Measurements from ENCODE around the gene VWCE. TPM values are rescaled to one million over a fixed set of nuclear protein-coding genes. Genes with fewer than 3 reads are reported as not detected.

The VWCE gene, protein sequence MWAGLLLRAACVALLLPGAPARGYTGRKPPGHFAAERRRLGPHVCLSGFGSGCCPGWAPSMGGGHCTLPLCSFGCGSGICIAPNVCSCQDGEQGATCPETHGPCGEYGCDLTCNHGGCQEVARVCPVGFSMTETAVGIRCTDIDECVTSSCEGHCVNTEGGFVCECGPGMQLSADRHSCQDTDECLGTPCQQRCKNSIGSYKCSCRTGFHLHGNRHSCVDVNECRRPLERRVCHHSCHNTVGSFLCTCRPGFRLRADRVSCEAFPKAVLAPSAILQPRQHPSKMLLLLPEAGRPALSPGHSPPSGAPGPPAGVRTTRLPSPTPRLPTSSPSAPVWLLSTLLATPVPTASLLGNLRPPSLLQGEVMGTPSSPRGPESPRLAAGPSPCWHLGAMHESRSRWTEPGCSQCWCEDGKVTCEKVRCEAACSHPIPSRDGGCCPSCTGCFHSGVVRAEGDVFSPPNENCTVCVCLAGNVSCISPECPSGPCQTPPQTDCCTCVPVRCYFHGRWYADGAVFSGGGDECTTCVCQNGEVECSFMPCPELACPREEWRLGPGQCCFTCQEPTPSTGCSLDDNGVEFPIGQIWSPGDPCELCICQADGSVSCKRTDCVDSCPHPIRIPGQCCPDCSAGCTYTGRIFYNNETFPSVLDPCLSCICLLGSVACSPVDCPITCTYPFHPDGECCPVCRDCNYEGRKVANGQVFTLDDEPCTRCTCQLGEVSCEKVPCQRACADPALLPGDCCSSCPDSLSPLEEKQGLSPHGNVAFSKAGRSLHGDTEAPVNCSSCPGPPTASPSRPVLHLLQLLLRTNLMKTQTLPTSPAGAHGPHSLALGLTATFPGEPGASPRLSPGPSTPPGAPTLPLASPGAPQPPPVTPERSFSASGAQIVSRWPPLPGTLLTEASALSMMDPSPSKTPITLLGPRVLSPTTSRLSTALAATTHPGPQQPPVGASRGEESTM
- total RNA-seq (2014; rRNA removed; shearing (Covaris generic)) = not detected in 2 replicates

DNA sequence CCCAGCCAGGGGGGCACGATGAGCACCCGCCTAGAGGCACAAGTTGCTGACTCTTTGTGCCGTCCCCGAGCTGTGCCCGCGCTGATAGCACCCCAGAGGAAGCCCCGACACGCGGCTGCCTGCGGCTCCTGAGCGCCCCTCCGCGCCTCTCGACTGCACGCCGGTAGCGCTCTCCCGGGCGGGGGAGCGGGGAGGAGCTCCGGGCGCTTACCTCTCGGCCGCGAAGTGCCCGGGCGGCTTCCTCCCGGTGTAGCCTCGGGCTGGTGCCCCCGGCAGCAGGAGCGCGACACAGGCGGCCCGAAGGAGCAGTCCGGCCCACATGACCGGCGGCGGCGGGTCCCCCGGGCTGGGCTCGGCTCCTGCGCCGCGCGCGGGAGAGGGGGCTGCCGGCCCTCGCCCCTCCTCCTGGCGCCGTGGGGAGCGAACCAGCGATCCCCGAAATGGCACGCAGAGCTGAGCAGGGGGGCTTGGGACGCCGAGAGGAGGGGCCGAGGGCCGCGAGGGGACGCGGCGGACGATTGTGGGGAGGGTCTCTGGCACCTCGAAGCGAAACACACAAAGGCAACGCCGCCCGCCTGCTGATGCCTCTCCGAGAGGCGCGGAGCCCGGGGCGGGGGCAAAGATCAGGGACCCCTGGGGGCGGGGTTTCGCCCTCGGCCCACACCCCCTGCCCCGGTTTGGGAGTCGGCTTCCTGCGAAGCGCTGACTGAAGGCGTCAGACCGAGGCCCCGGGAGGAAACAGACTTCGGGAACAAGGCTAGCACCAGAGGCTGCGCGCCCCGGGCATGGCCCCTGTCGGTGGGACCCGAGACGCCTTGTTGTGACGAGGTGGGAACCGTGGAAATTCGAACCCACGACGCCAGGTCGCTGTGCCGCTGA lies at the start of gene VWCE:
Gene VWCE, minus strand, starts transcription at position 600 of the 879 bp plus-strand sequence. Its CDS starts 279 bp downstream, at position 321.
- peak; percentile 63 for DNase-seq (ENCODE audit: low read depth)

DNA sequence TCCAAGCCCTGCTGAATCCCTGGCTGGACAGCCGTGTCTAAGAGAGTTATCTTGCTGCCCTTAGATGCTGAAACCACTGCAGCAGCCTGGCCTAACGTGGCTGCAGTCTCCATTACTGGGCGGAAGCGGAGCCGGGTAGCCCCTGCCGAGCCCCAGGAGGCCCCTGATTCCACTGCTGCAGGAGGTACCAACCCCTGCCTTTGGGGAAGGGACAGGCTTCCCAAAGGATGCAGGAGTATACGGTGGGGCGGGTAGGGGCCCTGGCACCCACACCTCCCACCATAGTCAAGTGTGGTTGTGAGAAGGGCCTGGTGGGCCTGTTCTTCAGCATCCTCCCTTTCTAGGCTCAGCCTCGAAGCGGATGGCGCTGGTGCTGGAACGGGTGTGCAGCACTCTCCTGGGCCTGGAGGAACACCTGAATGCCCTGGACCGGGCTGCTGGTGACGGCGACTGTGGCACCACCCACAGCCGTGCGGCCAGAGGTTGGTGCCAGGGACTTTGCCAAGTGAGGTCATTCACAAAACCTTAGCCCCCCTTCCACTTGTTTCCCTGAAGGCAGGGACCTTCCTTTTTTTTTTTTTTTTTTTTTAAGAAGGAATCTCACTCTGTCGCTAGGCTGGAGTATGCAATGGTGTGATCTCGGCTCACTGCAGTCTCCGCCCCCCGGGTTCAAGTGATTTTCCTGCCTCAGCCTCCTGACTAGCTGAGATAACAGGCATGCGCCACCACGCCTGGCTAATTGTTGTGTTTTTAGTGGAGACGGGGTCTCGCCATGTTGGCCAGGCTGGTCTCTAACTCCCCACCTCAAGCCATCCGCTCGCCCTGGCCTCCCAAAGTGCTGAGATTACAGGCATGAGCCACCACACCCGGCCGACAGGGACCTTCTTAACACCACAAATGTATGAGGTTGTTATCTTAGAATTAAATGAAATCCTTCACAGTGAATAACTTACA lies 49.0 kb upstream of the VWCE start:
- DNase-seq (ENCODE audit: low read depth) = no peak

DNA sequence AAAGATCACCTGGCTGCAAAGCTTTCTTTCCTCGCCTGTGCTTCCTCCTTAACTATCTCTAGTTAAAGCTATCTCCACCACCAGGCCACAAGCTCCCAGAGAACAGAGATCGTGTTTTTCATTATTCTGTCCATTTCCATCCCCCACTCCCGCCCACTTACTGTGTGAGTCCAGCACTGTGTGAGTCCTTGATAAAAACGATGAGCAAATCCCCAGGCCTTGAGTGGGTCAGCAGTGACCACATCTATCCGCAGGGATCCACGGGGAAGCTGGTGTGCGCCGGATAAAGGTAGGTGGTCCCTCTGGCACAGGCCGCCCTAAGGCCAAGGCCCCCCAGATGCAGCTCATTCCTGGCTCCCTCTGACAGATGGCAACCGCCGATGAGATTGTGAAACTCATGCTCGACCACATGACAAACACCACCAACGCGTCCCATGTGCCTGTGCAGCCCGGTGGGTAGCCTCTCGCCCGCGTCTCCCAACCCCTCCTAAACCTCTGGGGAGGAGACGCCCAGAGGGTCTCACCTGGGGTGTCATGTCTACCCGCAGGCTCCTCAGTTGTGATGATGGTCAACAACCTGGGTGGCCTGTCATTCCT lies 47.2 kb upstream of the VWCE start:
- DNase-seq (ENCODE audit: low read depth) = no peak

DNA sequence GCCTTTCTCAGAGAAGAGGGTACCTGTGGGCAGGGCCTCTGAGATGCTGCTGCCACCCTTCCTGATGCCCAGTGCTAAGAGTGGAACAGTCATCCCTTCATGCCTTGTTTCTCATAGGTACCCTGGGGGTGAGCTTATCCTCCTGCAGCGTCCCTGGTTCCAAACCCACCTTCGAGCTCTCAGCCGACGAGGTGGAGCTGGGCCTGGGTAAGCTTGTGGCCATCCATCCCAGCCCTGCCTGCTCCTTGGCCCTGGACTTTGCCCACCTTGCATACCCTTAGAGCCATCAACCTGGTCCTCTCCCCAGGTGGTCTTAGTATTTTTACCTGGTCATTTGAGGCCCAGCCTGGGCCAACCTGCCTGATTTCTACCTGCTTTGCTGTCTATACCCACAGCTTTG lies 46.6 kb upstream of the VWCE start:
- DNase-seq (ENCODE audit: low read depth) = no peak

DNA sequence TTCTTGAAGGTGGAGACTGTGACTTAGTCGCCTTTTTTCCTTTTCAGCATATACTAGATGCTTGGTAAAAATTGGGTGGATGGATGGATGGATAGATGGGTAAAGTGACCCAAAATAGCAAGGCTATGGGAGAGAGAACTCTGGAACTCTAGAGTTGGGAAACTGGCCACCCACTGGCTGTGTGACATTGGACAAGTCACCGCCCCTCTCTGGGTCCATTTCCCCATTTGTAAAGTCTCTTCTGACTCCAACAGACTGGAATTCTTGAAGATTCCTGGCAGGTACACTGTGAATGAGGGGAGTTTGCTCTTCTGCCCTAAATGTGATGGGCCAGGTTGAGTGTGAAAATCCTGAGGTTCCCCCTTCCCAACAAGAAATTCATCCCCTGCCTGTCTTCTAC lies 45.9 kb upstream of the VWCE start:
- DNase-seq (ENCODE audit: low read depth) = no peak

DNA sequence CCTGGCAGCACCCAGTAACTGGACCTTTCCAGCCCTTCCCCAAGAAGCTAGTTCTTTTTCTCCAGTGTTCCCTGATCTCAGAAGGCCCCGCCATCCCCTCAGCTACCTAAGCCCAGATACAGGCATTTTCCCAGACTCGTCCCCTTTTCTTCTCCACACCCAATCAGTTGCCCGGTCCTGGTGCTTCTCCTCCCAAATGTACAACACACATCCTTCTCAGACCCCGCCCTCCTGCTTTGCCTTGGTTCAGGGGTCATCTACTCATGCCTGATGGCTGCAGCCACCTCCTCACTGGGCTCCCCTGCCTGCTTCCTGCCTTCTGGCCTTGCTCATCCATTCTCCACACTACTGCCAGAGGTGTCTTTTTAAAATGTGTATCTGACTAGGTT lies 44.4 kb upstream of the VWCE start:
- DNase-seq (ENCODE audit: low read depth) = no peak

DNA sequence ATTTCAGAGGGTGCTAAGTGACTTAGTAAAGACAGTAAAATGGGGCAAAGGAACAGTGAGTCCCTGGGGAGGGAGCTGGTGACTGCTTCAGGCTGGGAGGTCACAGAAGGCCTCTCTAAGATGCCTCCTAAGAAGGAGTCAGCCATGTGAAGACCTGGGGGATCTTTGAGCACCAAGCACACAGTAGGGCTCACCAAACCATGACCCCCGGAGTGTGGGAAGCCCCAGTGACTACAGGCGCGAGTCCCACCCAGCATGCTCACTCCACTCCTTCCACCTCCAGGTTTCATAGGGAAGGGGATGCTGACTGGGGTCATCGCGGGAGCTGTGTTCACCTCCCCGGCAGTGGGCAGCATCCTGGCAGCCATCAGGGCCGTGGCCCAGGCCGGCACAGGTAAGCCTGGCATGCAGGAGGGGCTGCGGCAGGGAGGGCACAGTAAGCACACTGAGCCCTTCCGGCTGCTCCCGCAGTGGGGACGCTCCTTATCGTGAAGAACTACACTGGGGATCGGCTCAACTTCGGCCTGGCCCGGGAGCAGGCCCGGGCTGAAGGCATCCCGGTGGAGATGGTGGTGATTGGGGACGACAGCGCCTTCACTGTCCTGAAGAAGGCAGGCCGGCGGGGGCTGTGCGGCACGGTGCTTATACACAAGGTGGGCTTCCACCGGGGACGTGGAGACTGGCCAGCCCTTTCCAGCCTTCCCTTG lies 43.8 kb upstream of the VWCE start:
- no peak for DNase-seq (ENCODE audit: low read depth)

DNA sequence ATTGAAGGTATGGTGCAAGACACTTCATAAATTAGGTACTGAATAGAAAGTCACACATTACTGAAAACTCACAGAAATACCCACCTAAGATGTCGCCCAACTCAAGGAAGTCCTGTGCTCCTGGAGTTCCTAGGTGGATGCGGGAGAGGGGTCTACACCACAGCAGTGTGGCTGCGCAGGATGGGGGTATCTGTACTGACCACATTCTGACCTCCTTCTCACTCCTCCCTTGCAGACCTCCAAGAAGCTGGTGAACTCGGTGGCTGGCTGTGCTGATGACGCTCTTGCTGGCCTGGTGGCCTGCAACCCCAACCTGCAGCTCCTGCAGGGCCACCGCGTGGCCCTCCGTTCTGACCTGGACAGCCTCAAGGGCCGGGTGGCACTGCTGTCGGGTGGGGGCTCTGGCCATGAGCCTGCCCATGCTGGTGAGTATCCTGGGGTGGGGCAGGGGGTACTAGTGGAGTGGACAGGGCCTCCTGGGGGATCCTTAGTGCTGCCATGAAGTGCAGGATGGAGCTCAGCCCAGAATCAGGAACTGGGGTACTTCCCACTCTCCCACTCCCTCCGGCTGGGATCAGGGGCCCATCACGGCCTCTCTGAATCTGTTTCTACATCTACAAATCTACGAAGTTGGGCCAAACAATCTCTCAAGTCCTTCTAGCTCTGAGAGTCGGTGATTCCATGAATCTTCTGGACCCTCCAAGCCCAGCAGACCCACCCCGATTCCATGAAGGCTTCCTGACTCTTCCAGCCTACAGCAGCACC lies 42.8 kb upstream of the VWCE start:
- no peak for DNase-seq (ENCODE audit: low read depth)

DNA sequence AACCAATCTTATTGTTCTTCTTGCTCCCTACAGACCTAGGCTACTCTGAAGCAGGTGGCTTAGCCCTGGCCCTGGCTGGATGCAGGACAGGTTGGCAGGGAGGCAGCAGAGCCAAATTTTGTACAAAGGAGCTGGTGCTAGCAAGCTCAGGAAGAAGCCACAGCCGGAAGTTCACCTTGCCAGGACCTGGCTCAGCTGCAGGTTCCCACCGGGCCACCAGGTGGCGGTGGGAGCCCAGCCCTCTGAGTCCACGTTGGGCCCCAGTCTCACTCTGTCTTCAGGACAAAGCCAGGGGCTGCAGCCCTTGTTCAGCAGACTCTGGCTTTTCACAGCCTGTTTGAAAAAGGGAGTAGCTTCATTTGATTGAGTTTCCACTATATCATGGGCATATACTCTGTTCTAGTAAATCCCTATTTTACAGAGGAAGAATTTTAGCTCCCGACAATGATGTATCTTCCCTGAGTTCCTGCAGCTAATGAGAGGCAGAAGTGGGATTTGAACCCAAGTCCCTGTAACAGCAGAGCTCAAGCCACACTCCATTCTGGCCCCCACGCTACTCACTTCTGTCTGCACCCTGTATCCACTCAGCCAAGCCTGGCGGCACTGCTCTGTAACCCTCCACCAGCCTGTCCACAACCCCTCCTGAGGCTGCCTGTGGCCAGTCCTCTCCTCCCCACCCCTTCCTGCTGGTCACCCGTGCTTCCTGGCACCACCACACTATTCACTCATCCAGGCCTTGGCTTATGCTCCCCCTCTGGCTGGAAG lies 41.2 kb upstream of the VWCE start:
- peak; percentile 85 for DNase-seq (ENCODE audit: low read depth)

DNA sequence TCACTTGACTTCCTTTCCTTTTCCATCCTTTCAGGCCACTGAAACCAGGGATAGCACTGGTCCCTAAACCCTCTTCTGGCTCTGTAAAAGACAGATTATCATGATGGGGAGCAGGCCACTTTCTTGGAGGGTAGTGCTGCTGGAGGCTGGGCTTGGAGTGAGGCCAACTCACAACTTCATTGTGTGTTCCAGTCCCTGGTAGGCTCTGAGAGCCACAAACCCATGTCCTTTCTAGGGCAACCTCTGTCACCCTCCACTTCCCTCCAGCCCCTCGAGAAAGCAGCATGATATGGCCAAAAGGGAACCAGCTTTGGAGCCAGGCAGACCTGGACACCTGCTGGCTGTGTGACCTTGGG lies 40.2 kb upstream of the VWCE start:
- DNase-seq (ENCODE audit: low read depth) = no peak

DNA sequence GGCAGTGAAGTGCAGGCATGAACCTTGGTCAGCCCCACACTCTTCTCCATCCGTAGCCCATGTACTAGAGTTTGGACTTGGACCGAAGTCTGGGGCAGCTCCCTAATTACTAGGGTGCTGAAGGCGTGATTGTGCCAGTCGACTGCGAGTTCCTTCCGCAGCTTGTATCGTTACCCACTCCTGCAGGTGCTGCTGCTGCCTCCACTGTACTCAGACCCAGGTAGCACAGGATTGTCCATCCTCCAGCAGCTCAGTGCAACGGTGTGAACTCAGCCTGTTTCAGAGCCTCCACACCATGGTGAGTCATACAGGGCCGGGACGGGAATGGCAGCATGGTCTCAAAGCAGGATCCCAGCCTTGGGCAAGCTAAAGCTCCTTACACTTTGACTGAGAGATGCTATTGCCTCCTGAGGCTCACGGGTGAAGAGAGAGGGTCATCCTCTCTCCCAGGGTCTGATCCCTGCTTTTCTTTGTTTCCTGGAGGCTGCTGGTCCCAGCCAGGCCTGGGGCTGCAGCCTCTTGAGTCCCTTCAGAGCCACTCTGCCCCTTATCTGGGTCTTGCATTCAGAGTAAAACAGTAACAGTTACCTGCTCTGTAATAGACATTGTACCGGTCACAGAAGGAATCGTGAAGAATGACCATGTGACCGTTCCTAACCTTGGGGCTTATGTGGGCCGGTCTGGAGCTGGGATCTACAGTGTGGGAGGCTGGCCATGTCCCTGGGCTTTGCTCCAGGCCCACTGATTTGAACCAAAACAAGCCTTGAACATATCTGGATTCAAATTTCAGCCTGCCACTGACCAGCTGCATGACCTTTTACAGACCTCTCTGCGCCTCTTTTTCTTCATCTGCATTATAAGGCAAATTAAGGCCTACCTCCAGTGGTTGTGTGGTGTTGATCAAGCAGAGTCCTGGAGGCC lies 39.6 kb upstream of the VWCE start:
- DNase-seq (ENCODE audit: low read depth) = peak; percentile 64

DNA sequence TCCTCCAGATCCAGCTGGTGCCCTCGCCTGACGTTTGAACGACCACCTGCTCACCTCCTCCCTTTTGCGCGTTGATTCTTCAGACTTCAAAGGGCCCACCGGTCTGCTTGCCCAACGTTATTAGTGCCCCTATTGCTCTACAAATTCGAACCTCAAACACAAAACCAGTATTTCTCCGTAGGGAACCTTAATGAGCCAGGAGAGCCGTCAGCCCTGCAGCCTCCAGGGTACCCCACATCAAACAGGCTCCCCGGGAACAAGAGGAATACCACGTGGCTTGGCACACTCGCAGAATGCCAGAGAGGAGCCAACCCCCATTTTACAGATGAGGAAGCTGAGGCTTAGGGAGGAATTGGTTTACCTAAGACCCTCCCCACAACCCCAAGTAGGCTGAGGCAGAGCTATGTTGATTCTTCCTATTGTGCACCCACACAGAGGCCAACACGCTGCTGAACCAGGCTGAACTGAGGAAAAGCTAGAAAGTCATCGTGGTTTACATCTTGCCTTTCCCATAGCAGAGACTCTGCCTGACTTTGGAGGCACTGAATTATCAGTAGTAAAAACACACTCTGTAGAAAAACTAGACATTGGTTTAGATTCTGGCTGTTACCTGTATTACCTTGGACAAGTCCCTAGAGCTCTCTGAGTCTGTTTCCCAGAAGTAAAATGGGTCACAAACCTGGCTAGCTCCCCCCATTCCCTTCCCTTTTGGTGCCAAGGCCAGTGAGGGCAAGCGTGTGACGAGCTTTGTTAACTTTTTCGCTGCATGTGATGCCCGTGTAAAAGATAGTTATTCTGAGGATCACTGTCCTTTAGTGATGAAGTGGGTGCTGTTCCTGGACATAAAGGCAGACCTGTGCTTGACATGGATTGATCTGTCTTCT lies 38.7 kb upstream of the VWCE start:
- DNase-seq (ENCODE audit: low read depth) = no peak

DNA sequence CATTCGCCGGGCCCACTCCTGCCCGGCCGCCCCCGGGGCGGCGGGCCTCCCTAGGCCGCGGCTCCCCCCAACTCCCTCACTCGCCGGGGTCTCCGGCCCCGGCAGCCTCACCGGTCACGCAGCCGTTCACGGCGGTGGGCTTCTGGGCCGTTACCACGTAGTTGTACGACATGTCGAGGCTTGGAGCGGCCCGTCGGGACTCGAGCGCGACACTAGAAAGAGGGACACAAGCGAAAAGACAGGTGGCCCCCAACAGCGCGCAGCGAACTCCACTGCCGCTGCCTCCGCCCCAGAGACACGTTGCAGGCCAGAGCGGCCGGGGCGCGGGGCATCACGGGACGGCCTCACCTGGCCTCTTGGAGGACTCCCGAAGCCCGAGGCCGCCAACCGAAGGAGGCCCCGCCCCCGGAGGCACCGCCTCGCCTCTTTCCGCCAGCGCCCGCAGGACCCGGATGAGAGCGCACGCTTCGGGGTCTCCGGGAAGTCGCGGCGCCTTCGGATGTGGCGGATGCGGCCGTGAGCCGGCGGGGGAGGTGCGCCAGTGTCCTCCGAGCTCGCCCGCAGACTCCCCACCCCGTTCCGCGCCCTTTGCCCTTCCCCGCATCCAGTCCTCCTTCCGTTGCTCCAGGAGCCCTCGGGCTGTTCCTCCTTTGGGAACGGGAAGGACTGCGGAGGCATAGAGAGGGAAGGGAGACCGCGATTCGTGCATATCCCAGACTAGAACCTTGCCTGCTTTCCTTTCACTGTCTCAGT lies 37.9 kb upstream of the VWCE start, which contains the start of the genes DDB1 and TKFC:
Gene DDB1, minus strand, starts transcription at position 309 of the 753 bp plus-strand sequence. Its CDS starts 137 bp downstream, at position 172.
Gene TKFC, plus strand, starts transcription at position 432 of the 753 bp plus-strand sequence. CDS start 1,501 bp downstream, outside the sequence.
- DNase-seq (ENCODE audit: low read depth) = peak; percentile 97

DNA sequence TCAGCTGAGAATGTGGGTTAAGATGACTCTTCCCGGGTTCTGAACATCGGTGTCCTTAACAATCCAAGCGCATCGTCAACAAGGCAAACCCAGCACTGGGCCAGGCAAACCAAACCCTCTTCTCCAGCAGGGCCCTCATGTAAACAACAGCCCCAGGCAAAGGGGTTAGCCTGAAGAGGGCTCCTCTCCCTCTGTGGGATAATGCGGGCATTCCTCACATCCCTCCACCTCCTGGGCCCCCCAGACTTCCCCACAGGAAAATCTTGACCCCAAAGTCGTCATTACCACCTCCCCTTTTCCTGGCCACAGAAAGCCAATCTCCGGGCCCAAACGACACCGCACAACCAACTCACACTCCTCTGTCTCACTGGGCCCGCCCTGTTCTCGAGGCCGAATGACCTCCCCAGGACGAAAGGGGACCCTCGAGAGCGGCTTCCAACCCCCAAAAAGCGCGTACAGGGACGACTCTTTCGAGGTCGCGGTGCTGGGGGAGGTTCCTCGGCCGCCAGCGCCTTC lies 37.2 kb upstream of the VWCE start:
- DNase-seq (ENCODE audit: low read depth) = no peak

DNA sequence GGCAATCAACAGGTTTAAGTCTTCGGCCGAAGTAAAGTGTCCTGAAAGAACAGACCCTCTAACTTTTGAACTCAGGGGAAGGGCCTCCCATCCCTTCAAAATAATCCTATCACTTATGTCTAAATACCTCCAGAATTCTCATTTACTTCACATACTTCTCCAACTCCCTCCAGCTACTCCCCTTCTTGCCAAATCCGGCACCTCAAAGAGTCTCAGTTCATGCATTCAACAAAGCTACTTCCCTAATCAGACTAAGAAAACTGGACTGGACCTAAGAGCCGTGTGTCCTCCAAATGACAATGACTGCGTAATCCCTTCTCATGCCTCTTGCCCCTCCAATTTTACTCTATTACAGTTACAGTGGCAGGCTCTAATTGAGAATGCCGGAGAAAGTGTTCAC lies 36.5 kb upstream of the VWCE start:
- DNase-seq (ENCODE audit: low read depth) = no peak

Data from Daoy (cell line).